Cardiac muscle cell (in vitro differentiated cells and primary cell): Measurements from ENCODE around the gene RAB3D. TPM values are rescaled to one million over a fixed set of nuclear protein-coding genes. Genes with fewer than 3 reads are reported as not detected.

Experiments
- DNase-seq, 2 donors: peaks; one replicate each; pipeline versions ENCODE4 v3.0.0 to v3.0.0-alpha.2; 2010 to 2017; ENCODE audit warnings: low read depth in 1 of 2, low spot score in 1 of 2
- H3K27ac ChIP-seq: fragments of 200-600 bp; sonication (generic); 2 replicates; pipeline ENCODE4 v1.5.1; 2016
- H3K27me3 ChIP-seq: fragments of 200-600 bp; sonication (generic); 2 replicates; pipeline ENCODE4 v1.6.0; 2016; ENCODE audit warnings: control low read depth
- H3K36me3 ChIP-seq: fragments of 200-600 bp; sonication (generic); 2 replicates; pipeline ENCODE4 v1.5.1; 2016; ENCODE audit warnings: control low read depth
- H3K4me1 ChIP-seq: fragments of 200-600 bp; sonication (generic); 2 replicates; pipeline ENCODE4 v1.8.1; 2017; ENCODE audit warnings: low read depth, mild to moderate bottlenecking, mixed run types
- H3K4me3 ChIP-seq: fragments of 200-600 bp; sonication (generic); 2 replicates; pipeline ENCODE4 v1.5.1; 2016; ENCODE audit warnings: mild to moderate bottlenecking
- H3K9me3 ChIP-seq: fragments of 200-600 bp; sonication (generic); 2 replicates; pipeline ENCODE4 v1.5.1; 2017; ENCODE audit warnings: low read depth, mild to moderate bottlenecking, control low read depth
- polyA plus RNA-seq: library from polyadenylated mRNA; unstranded; fragments of >200 nt; fragmentation: Nextera tagmentation; extraction: Ambion mirVana; gene quantifications from 2 replicates; pipeline ENCODE4 v1.2.1, GENCODE V29; 2016
- total RNA-seq: library from RNA; depleted of rRNA; stranded (reverse); fragments of >200 nt; gene quantifications from 2 replicates; pipeline ENCODE4 v1.2.3, GENCODE V29; 2016
- TF ChIP-seq, protein P1 (sequence below): IDR thresholded peaks from 2 replicates; pipeline ENCODE4 v1.5.1; 2012; ENCODE audit warnings: low read depth, mild to moderate bottlenecking, low read length

RAB3D gene
- total and polyA plus RNA-seq, 2 experiments from 2014 or later = 10.2 to 14.6 TPM

- no peak for DNase-seq
- Histone ChIP-seq H3K4me3 (no peak overlapping the region), H3K27me3 (no peaks in the 10 kb centered on the region), H3K36me3 (no peaks in the 10 kb centered on the region), H3K27ac (no peak overlapping the region), H3K4me1 (no peaks in the 10 kb centered on the region), H3K9me3 (no peaks in the 10 kb centered on the region)
- TF ChIP-seq, protein P1, sequence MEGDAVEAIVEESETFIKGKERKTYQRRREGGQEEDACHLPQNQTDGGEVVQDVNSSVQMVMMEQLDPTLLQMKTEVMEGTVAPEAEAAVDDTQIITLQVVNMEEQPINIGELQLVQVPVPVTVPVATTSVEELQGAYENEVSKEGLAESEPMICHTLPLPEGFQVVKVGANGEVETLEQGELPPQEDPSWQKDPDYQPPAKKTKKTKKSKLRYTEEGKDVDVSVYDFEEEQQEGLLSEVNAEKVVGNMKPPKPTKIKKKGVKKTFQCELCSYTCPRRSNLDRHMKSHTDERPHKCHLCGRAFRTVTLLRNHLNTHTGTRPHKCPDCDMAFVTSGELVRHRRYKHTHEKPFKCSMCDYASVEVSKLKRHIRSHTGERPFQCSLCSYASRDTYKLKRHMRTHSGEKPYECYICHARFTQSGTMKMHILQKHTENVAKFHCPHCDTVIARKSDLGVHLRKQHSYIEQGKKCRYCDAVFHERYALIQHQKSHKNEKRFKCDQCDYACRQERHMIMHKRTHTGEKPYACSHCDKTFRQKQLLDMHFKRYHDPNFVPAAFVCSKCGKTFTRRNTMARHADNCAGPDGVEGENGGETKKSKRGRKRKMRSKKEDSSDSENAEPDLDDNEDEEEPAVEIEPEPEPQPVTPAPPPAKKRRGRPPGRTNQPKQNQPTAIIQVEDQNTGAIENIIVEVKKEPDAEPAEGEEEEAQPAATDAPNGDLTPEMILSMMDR = no peak
These were observed 59.8 kb downstream of the RAB3D start for GRCh38 chr19:11279505-11280236.

DNA sequence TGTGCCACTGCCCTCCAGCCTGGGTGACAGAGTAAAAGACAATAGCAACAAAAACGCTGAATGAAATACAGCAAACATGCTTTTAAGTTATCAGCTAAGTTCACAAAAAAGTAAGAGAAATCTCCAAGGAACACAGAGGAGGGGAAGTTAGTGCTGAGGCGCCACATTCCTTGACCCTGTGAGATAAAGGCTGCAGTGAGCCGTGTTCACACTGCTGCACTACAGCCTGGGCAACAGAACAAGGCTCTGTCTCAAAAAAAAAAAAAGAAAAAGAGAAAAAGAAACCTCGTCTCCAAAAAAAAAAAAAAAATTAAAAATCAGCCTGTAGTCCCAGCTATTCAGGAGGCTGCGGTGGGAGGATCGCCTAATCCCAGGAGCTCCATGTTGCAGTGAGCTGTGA, 60.8 kb downstream of the RAB3D start:
- no peaks in the 10 kb centered on the region for H3K4me1 ChIP-seq
- H3K36me3 ChIP-seq = no peaks in the 10 kb centered on the region
- DNase-seq = peak in 1 of 2 donors; percentile 88
- H3K27me3 ChIP-seq = no peaks in the 10 kb centered on the region
- TF ChIP-seq, protein P1 = no peak
- no peak overlapping the region for H3K27ac ChIP-seq
- no peaks in the 10 kb centered on the region for H3K9me3 ChIP-seq
- no peak overlapping the region for H3K4me3 ChIP-seq

GRCh38 chr19:11274533-11275086, 64.8 kb downstream of the RAB3D start:
- H3K27me3 ChIP-seq = no peaks in the 10 kb centered on the region
- TF ChIP-seq, protein P1 = no peak
- no peak overlapping the region for H3K4me3 ChIP-seq
- H3K36me3 ChIP-seq = no peaks in the 10 kb centered on the region
- no peak overlapping the region for H3K27ac ChIP-seq
- no peaks in the 10 kb centered on the region for H3K4me1 ChIP-seq
- H3K9me3 ChIP-seq = no peaks in the 10 kb centered on the region
- DNase-seq = no peak

GRCh38 chr19:11273989-11274388, 65.5 kb downstream of the RAB3D start:
- Histone ChIP-seq H3K27ac (no peak overlapping the region), H3K4me3 (no peak overlapping the region), H3K36me3 (no peaks in the 10 kb centered on the region), H3K27me3 (no peaks in the 10 kb centered on the region), H3K9me3 (no peaks in the 10 kb centered on the region), H3K4me1 (no peaks in the 10 kb centered on the region)
- TF ChIP-seq, protein P1 = no peak
- no peak for DNase-seq

DNA sequence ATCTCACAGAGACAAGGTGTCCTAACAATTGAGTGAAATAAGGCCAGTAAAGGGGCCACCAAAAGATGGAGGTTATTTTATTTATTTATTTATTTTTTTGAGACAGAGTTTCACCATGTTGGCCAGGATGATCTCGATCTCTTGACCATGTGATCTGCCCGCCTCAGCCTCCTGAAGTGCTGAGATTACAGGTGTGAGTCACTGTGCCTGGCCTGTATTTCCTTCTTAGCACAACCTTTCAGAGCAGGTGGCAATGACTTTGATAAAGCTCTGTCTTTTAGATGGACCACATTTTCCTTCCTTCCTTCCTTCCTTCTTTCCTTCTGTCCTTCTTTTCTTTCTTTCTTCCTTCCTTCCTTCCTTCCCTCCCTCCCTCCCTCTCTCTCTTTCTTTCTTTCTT, 66.2 kb downstream of the RAB3D start:
- H3K36me3 ChIP-seq = no peaks in the 10 kb centered on the region
- no peaks in the 10 kb centered on the region for H3K27me3 ChIP-seq
- DNase-seq = no peak
- no peak overlapping the region for H3K27ac ChIP-seq
- no peak overlapping the region for H3K4me3 ChIP-seq
- no peaks in the 10 kb centered on the region for H3K9me3 ChIP-seq
- H3K4me1 ChIP-seq = no peaks in the 10 kb centered on the region
- TF ChIP-seq, protein P1 = no peak

Other genes with a start within 250 kb of the RAB3D start
- gene SPC24, start 183.9 kb downstream of the RAB3D start, total RNA-seq = 15.8 and 127 TPM in 2 replicates
- 7.1 and 25.8 TPM in 2 replicates for gene SPC24, start 183.9 kb downstream of the RAB3D start, polyA plus RNA-seq
- gene KANK2, start 142.1 kb downstream of the RAB3D start, total RNA-seq = 73.0 and 106 TPM in 2 replicates
- 38.9 and 43.9 TPM in 2 replicates for gene KANK2, start 142.1 kb downstream of the RAB3D start, polyA plus RNA-seq
- 1.5 TPM in 1 of 2 replicates, not detected in the other for gene ANGPTL8, start 100.0 kb downstream of the RAB3D start, total RNA-seq
- 0.71 and 1.7 TPM in 2 replicates for gene ANGPTL8, start 100.0 kb downstream of the RAB3D start, polyA plus RNA-seq
- 9.1 and 75.6 TPM in 2 replicates for gene DOCK6, start 77.1 kb downstream of the RAB3D start, total RNA-seq
- 12.2 and 21.5 TPM in 2 replicates for gene DOCK6, start 77.1 kb downstream of the RAB3D start, polyA plus RNA-seq
- gene TSPAN16, start 43.5 kb downstream of the RAB3D start, total RNA-seq = not detected in 2 replicates
- gene TSPAN16, start 43.5 kb downstream of the RAB3D start, polyA plus RNA-seq = not detected in 2 replicates
- gene TMEM205, start 6.6 kb upstream of the RAB3D start, total RNA-seq = 137 and 250 TPM in 2 replicates
- 110 and 154 TPM in 2 replicates for gene TMEM205, start 6.6 kb upstream of the RAB3D start, polyA plus RNA-seq
- gene CCDC159, start 6.9 kb upstream of the RAB3D start, total RNA-seq = 3.8 and 9.3 TPM in 2 replicates
- 8.7 and 9.7 TPM in 2 replicates for gene CCDC159, start 6.9 kb upstream of the RAB3D start, polyA plus RNA-seq
- 7.3 and 13.4 TPM in 2 replicates for gene PLPPR2, start 15.8 kb upstream of the RAB3D start, total RNA-seq
- 14.9 and 15.6 TPM in 2 replicates for gene PLPPR2, start 15.8 kb upstream of the RAB3D start, polyA plus RNA-seq
- 2.1 and 5.4 TPM in 2 replicates for gene SWSAP1, start 35.0 kb upstream of the RAB3D start, total RNA-seq
- gene SWSAP1, start 35.0 kb upstream of the RAB3D start, polyA plus RNA-seq = 7.2 and 7.5 TPM in 2 replicates
- gene EPOR, start 44.7 kb upstream of the RAB3D start, total RNA-seq = 47.1 and 53.7 TPM in 2 replicates
- 46.8 and 54.0 TPM in 2 replicates for gene EPOR, start 44.7 kb upstream of the RAB3D start, polyA plus RNA-seq
- gene RGL3, start 79.7 kb upstream of the RAB3D start, total RNA-seq = 29.2 and 52.1 TPM in 2 replicates
- gene RGL3, start 79.7 kb upstream of the RAB3D start, polyA plus RNA-seq = 32.2 and 38.9 TPM in 2 replicates
- gene ODAD3, start 95.5 kb upstream of the RAB3D start, total RNA-seq = 3.8 and 3.9 TPM in 2 replicates
- 3.4 and 5.1 TPM in 2 replicates for gene ODAD3, start 95.5 kb upstream of the RAB3D start, polyA plus RNA-seq
- gene PRKCSH, start 96.0 kb upstream of the RAB3D start, total RNA-seq = 122 and 151 TPM in 2 replicates
- gene PRKCSH, start 96.0 kb upstream of the RAB3D start, polyA plus RNA-seq = 135 and 162 TPM in 2 replicates
- 0.09 and 0.18 TPM in 2 replicates for gene ELAVL3, start 141.4 kb upstream of the RAB3D start, total RNA-seq
- gene ELAVL3, start 141.4 kb upstream of the RAB3D start, polyA plus RNA-seq = 0.10 TPM in 1 of 2 replicates, not detected in the other
- gene ZNF653, start 166.2 kb upstream of the RAB3D start, total RNA-seq = 13.8 and 19.0 TPM in 2 replicates
- 10.6 and 14.4 TPM in 2 replicates for gene ZNF653, start 166.2 kb upstream of the RAB3D start, polyA plus RNA-seq
- gene ECSIT, start 189.5 kb upstream of the RAB3D start, total RNA-seq = 71.5 and 91.3 TPM in 2 replicates
- gene ECSIT, start 189.5 kb upstream of the RAB3D start, polyA plus RNA-seq = 56.6 and 64.0 TPM in 2 replicates
- gene CNN1, start 199.2 kb upstream of the RAB3D start, total RNA-seq = 288 and 520 TPM in 2 replicates
- 219 and 388 TPM in 2 replicates for gene CNN1, start 199.2 kb upstream of the RAB3D start, polyA plus RNA-seq
- gene ELOF1, start 219.6 kb upstream of the RAB3D start, total RNA-seq = 44.3 and 45.3 TPM in 2 replicates
- gene ELOF1, start 219.6 kb upstream of the RAB3D start, polyA plus RNA-seq = 80.2 and 98.6 TPM in 2 replicates
- gene ACP5, start 238.0 kb upstream of the RAB3D start, total RNA-seq = 1.9 TPM in 1 of 2 replicates, not detected in the other
- 1.1 and 1.2 TPM in 2 replicates for gene ACP5, start 238.0 kb upstream of the RAB3D start, polyA plus RNA-seq